ENCODE results near the gene APLF.

DNA sequence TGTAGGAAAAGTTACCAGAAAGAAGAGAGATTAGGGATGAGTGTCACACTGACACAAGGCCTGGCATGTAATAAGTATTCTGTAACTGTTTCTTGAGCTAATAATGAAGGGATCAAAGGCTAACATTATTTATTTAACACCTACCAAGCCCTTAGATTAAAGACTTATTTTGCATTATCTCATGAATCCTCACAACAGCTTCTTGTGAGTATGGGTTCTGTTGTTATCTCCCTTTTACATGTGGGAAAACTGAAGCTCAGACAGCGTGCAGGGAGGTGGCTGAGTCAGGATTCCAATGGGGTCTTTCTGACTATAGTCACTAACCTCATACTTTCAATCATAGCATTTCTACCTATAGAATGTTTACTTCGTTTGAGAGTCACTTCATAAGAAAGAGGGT is 97.0 kb downstream of the APLF start:
- TF ChIP-seq EZH2 (optimal IDR thresholded peaks at IDR 0.05; ENCODE audit: low read depth, low read length) (no peak), EZH2phosphoT487 (IDR thresholded peaks at IDR 0.05; ENCODE audit: low read length) (no peak)
- TF ChIP-seq, protein P1, sequence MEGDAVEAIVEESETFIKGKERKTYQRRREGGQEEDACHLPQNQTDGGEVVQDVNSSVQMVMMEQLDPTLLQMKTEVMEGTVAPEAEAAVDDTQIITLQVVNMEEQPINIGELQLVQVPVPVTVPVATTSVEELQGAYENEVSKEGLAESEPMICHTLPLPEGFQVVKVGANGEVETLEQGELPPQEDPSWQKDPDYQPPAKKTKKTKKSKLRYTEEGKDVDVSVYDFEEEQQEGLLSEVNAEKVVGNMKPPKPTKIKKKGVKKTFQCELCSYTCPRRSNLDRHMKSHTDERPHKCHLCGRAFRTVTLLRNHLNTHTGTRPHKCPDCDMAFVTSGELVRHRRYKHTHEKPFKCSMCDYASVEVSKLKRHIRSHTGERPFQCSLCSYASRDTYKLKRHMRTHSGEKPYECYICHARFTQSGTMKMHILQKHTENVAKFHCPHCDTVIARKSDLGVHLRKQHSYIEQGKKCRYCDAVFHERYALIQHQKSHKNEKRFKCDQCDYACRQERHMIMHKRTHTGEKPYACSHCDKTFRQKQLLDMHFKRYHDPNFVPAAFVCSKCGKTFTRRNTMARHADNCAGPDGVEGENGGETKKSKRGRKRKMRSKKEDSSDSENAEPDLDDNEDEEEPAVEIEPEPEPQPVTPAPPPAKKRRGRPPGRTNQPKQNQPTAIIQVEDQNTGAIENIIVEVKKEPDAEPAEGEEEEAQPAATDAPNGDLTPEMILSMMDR (IDR thresholded peaks at IDR 0.05; ENCODE audit: low read length) = no peak

Measured in MM.1S (cell line).